Neural cell (in vitro differentiated cells): ENCODE data around the gene VPS50. TPM values are rescaled to one million over a fixed set of nuclear protein-coding genes. Genes with fewer than 3 reads are reported as not detected.

ENCODE experiments used
- H2AFZ ChIP-seq: fragments of 200-600, 300-800 bp; sonication (generic), shearing (Covaris generic); 2 replicates; pipeline ENCODE4 v1.6.0; 2014; ENCODE audit warnings: low read depth, mild to moderate bottlenecking, antibody characterized with exemption, low read length, moderate library complexity
- H3F3A ChIP-seq: fragments of 200-600 bp; shearing (Covaris generic); 2 replicates; pipeline ENCODE4 v1.6.1; 2016; ENCODE audit warnings: mild to moderate bottlenecking, moderate library complexity, mixed read lengths, antibody characterized with exemption, low read length; ENCODE audit not compliant: insufficient read depth, poor library complexity, severe bottlenecking
- H3K27ac ChIP-seq: fragments of 200-600, 300-800 bp; sonication (generic), shearing (Covaris generic); 2 replicates; pipeline ENCODE4 v1.5.1; 2014; ENCODE audit warnings: mild to moderate bottlenecking, low read length, moderate library complexity
- H3K27me3 ChIP-seq: fragments of 300-800, 200-600 bp; sonication (generic), shearing (Covaris generic); 2 replicates; pipeline ENCODE4 v1.6.0; 2014; ENCODE audit warnings: mild to moderate bottlenecking, low read depth, low read length, moderate library complexity; ENCODE audit not compliant: insufficient read depth
- H3K36me3 ChIP-seq: fragments of 300-800, 200-600 bp; sonication (generic), shearing (Covaris generic); 2 replicates; pipeline ENCODE4 v1.5.1; 2014; ENCODE audit warnings: mild to moderate bottlenecking, antibody characterized with exemption, low read length, moderate library complexity; ENCODE audit not compliant: insufficient read depth
- H3K4me2 ChIP-seq: fragments of 300-800, 200-600 bp; sonication (generic), shearing (Covaris generic); 2 replicates; pipeline ENCODE4 v1.6.0; 2014; ENCODE audit warnings: mild to moderate bottlenecking, low read length
- H3K4me3 ChIP-seq: fragments of 300-800, 200-600 bp; sonication (generic), shearing (Covaris generic); 2 replicates; pipeline ENCODE4 v1.5.1; 2014; ENCODE audit warnings: mild to moderate bottlenecking, low read length, moderate library complexity
- H3K79me2 ChIP-seq: fragments of 200-600 bp; shearing (Covaris generic); replicated peaks from 2 replicates; pipeline ENCODE4 v1.6.0; 2014; ENCODE audit warnings: mild to moderate bottlenecking, low read length, moderate library complexity; ENCODE audit not compliant: insufficient read depth
- H3K9ac ChIP-seq: fragments of 300-800, 200-600 bp; sonication (generic), shearing (Covaris generic); 2 replicates; pipeline ENCODE4 v1.6.1; 2016; ENCODE audit warnings: mild to moderate bottlenecking, low read length, mixed read lengths
- H3K9me2 ChIP-seq: fragments of 200-600 bp; shearing (Covaris generic); 2 replicates; pipeline ENCODE4 v1.6.1; 2016; ENCODE audit warnings: mild to moderate bottlenecking, low read length, mixed read lengths; ENCODE audit not compliant: insufficient read depth
- H3K9me3 ChIP-seq: fragments of 200-600, 300-800 bp; sonication (generic), shearing (Covaris generic); 2 replicates; pipeline ENCODE4 v1.6.1; 2016; ENCODE audit warnings: mild to moderate bottlenecking, mixed run types, low read length, moderate library complexity, mixed read lengths
- H4K20me1 ChIP-seq: fragments of 200-600 bp; shearing (Covaris generic); 2 replicates; pipeline ENCODE4 v1.6.1; 2016; ENCODE audit warnings: mild to moderate bottlenecking, mixed run types; ENCODE audit not compliant: insufficient read depth
- CTCF ChIP-seq: fragments of 450-650 bp; IDR thresholded peaks from 2 replicates; pipeline ENCODE4 v1.5.1; 2014; ENCODE audit warnings: antibody characterized with exemption, mild to moderate bottlenecking, moderate library complexity; ENCODE audit not compliant: poor library complexity, severe bottlenecking
- EP300 ChIP-seq: fragments of 450-650 bp; conservative IDR thresholded peaks from 2 replicates; pipeline ENCODE4 v1.6.1; 2014; ENCODE audit warnings: antibody characterized with exemption, mild to moderate bottlenecking, moderate library complexity; ENCODE audit not compliant: poor library complexity, severe bottlenecking
- EZH2 ChIP-seq: fragments of 200-600, 300-800 bp; shearing (Covaris generic), sonication (generic); IDR thresholded peaks from 2 replicates; pipeline ENCODE4 v1.6.1; 2014; ENCODE audit warnings: antibody characterized with exemption, low read length, borderline replicate concordance, mild to moderate bottlenecking; ENCODE audit not compliant: insufficient read depth, poor library complexity, severe bottlenecking
- MXI1 ChIP-seq: fragments of 450-650 bp; conservative IDR thresholded peaks from 2 replicates; pipeline ENCODE4 v1.6.1; 2014; ENCODE audit warnings: antibody characterized with exemption, mild to moderate bottlenecking; ENCODE audit not compliant: poor library complexity, severe bottlenecking
- POLR2AphosphoS5 ChIP-seq: IDR thresholded peaks from 2 replicates; pipeline ENCODE4 v1.6.1; 2012
- RAD21 ChIP-seq: fragments of 450-650 bp; conservative IDR thresholded peaks from 2 replicates; pipeline ENCODE4 v1.6.1; 2014; ENCODE audit warnings: antibody characterized with exemption, mild to moderate bottlenecking, moderate library complexity
- REST ChIP-seq: IDR thresholded peaks from 2 replicates; pipeline ENCODE4 v1.6.1; 2012; ENCODE audit warnings: borderline replicate concordance
- SMC3 ChIP-seq: fragments of 450-650 bp; conservative IDR thresholded peaks from 2 replicates; pipeline ENCODE4 v1.6.1; 2014; ENCODE audit warnings: antibody characterized with exemption, mild to moderate bottlenecking, moderate library complexity; ENCODE audit not compliant: poor library complexity
- TAF1 ChIP-seq: IDR thresholded peaks from 2 replicates; pipeline ENCODE4 v1.6.1; 2012; ENCODE audit warnings: low read depth
- polyA plus RNA-seq: library from polyadenylated mRNA; depleted of rRNA; stranded (reverse); fragments of >200 nt; gene quantifications from 2 replicates; pipeline ENCODE4 v1.2.3, GENCODE V29; 2014

VPS50 gene
- polyA plus RNA-seq, 1 donor from 2014 or later: 58.2 TPM

GRCh38 chr7:93194386-93194785 is 37.8 kb upstream of the VPS50 start:
- no peaks in the 10 kb centered on the region for H3K9me2 ChIP-seq
- H2AFZ ChIP-seq: no peak overlapping the region
- H3K9me3 ChIP-seq: no peaks in the 10 kb centered on the region
- H4K20me1 ChIP-seq: no peaks in the 10 kb centered on the region
- no peak overlapping the region for H3K4me3 ChIP-seq
- TF ChIP-seq TAF1 (no peak), POLR2AphosphoS5 (no peak), MXI1 (no peak), EZH2 (no peak), RAD21 (no peak), EP300 (no peak), REST (no peak)
- no peak overlapping the region for H3K9ac ChIP-seq
- no peak overlapping the region for H3K27ac ChIP-seq
- no peaks in the 10 kb centered on the region for H3K27me3 ChIP-seq
- no peaks in the 10 kb centered on the region for H3F3A ChIP-seq
- H3K36me3 ChIP-seq: no peaks in the 10 kb centered on the region
- no peaks in the 10 kb centered on the region for H3K79me2 ChIP-seq
- H3K4me2 ChIP-seq: no peak overlapping the region

GRCh38 chr7:93196336-93196735 is 35.8 kb upstream of the VPS50 start:
- Histone ChIP-seq H3K9me2 (no peaks in the 10 kb centered on the region), H3K9ac (no peak overlapping the region), H2AFZ (no peak overlapping the region), H3F3A (no peaks in the 10 kb centered on the region), H3K27me3 (no peaks in the 10 kb centered on the region), H3K79me2 (no peaks in the 10 kb centered on the region), H4K20me1 (no peaks in the 10 kb centered on the region), H3K9me3 (no peaks in the 10 kb centered on the region), H3K36me3 (no peaks in the 10 kb centered on the region), H3K4me3 (no peak overlapping the region), H3K4me2 (no peak overlapping the region), H3K27ac (no peak overlapping the region)
- TF ChIP-seq EP300 (no peak), POLR2AphosphoS5 (no peak), RAD21 (no peak), CTCF (no peak), REST (no peak), SMC3 (no peak), EZH2 (no peak), MXI1 (no peak)
